GF-D8 (cell line): Measurements from ENCODE around the gene CALML4.
A peak's percentile ranks its signal among the peaks of the same experiment; 100 is the strongest.
"Not testable (repeated sequence)": the region's sequence is repeated elsewhere in the genome, so short reads cannot be mapped to it uniquely, and the experiment has no call there.

ENCODE experiments used
- DNase-seq: peaks from one replicate; lab custom pipeline; 2025; lab: John Stamatoyannopoulos, UW

The CALML4 gene

DNA sequence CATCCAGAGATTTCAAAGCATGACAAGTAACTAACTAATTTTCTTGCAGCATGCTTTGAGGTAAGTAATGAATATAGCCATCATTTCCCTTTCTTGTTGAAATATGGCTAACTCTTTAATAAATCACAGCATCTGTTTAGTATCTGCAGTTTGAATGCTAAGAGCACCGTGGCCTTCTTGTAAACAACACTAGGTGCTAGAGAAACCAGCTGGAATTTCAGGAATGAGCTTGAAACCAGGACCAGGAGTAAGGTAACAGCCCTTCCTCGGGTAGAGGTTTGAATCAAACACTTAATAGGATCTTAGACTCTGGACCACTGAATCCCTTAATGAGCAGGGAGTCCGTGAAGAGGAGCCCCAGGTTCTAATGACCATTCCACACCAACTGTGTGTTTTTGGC lies 13.6 kb downstream of the CALML4 start:
- no peak for DNase-seq

- DNase-seq = no peak
Observed at GRCh38 chr15:68190048-68190447, 15.1 kb downstream of the CALML4 start.

DNA sequence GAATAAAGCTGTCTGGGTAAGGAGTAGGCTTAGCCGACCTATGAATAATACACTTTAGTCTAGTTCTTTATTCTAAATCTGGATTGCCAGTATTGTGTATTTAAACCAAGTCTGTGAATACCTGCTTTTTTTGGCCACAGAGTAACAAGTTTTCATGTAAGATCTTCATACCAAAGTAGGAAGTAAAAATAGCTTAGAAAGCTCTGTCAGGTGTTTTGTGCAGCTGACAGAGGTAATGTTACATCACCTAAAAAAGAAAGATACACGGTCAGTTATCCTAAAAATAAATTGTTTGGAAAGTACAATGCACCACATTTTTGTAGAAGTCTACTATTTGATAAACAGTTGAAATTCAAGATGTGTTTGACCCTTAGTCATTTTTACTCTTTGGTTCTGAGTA lies 16.5 kb downstream of the CALML4 start:
- DNase-seq = no peak

DNA sequence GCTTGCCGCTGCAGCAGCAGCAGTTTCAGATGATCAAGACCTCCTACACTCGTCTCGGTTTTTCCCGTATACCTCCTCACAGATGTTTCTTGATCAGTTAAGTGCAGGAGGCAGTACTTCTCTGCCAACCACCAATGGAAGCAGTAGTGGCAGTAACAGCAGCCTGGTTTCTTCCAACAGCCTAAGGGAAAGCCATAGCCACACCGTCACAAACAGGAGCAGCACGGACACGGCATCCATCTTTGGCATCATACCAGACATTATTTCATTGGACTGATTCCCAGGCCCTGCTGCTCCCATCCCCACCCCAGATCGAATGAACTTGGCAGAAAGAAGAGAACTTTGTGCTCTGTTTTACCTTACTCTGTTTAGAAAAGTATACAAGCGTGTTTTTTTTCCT lies 17.6 kb downstream of the CALML4 start:
- DNase-seq = no peak

DNA sequence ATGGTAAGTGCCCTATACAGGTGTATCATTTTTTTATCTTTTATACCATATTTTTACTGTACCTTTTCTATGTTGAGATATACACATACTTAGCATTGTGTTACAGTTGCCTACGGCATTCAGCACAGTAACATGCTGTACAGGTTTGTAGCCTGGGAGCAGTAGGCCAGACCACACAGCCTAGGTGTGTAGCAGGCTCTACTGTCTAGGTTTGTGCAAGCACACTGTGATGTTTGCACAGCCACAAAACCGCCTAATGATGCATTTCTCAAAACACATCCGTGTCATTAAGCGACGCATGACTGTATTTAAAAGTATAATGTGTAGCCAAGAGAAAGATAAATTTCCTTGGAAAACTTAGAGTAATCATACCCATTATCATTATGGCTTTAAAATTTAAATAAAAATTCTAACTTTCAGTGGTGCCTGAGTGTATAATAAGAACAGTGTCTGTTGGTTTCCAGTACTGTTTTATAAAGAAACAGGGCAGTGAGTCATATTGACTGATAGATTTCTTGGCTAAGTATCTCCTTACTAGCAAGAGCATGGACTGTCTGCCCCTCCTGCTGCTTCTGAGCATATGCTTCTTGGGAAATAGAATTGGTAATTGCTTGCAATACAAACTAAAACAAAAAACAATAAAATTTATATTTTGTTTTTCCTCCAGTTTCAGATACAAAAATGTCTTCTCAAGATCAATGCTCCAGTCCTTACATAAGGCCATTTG lies 18.3 kb downstream of the CALML4 start:
- no peak for DNase-seq

GRCh38 chr15:68184616-68185480 lies 20.3 kb downstream of the CALML4 start:
- DNase-seq = no peak

- DNase-seq = no peak
Observed at GRCh38 chr15:68183616-68184315, 21.4 kb downstream of the CALML4 start.

DNA sequence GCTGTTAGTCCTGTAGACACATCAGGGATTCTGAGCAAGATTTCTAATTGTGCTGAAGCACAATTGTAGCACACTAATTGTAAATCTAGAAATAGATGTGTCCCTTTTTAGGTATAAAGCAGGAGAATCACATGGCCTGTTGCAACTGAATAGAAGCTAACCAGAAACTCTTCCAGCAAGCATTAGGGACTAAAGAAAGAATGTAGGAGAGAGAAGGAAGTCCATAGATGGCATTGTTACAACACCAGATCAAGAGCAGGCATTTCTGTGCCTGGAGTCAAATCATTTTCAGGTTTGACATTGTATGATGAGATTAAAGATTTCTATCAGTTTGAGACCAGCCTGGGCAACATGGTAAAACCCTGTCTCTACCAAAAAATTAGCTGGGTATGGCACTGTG lies 27.4 kb downstream of the CALML4 start:
- DNase-seq = no peak

- DNase-seq = no peak
Observed at GRCh38 chr15:68176601-68177000, 28.5 kb downstream of the CALML4 start.

- peak; percentile 37 for DNase-seq
Observed at GRCh38 chr15:68175526-68175925, 29.6 kb downstream of the CALML4 start.

- no peak for DNase-seq
Observed at GRCh38 chr15:68173119-68173518, 32.0 kb downstream of the CALML4 start.

GRCh38 chr15:68172037-68172436 lies 33.1 kb downstream of the CALML4 start:
- DNase-seq = not testable (repeated sequence)

DNA sequence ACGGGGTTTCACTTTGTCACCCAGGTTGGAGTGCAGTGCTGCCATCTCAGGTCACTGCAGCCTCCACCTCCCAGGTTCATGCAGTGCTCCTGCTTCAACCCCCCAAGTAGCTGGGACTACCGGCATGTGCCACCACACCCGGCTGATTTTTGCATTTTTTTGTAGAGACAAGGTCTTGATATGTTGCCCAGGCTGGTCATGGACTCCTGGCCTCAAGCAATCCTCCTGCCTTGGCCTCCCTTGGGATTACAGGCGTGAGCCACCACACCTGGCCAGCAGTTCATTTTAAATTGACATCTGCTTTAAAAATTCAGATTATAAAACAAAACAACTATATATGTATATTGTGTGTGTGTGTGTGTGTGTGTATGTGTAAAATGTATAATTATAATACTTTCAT lies 38.3 kb downstream of the CALML4 start:
- no peak for DNase-seq

DNA sequence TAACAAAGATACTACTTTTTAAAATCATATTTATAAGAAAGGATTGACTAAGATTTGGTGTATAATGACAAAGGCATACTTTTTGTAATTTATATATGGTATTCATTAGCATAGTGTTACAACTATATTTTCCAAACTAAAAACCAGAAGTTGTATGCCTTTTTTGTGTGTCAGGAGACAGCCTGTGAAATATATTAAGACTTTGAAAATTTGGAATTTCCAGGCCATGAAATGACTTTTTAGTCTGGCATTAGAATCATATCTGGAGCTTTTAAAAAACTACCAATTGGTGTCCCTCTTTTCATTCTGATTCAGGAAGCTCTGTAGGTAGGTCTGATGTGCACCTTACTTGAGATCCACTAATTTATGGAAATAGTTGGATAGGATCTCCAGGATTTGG lies 41.9 kb downstream of the CALML4 start:
- DNase-seq = no peak

GRCh38 chr15:68158046-68158628 lies 47.0 kb downstream of the CALML4 start:
- no peak for DNase-seq

DNA sequence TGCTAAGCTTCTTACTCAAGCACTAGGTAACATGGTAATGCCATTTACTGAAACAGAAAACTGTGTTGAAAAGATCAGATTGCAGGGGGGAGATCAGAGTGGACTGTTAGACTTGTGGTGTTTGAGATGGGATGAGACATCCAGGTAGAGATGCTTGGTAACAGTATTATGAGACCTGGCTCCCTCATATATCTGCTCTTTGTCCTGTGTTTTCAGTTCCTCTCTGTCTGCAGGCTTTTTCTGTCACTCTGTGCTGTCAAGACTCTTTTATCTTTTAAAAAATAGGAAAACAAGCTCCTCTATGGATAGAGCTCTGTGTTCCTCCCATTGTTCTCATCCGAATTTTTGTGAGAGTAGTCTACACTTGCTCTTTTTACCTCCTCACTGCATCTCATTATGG lies 48.1 kb downstream of the CALML4 start:
- DNase-seq = no peak

- no peak for DNase-seq
Observed at GRCh38 chr15:68154923-68155559, 50.1 kb downstream of the CALML4 start.

DNA sequence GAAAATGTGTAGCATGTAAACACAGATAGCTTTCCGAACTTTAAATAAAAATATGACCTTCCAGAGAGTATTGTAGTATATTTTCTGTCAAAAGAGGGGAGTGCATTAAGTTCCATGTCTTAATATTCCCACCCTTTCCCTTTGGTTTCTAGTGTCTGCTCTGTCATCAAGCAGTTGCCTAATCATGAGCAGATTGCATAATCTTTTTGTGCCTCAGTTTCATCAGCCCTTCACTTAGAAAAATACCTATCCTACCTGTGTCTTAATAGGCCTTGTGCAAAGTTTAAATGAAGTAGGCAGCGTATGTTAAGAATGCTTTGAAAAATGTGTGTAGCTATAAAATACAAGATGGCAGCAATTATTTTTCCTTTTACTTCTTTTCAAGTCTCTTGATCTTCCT lies 52.8 kb downstream of the CALML4 start:
- DNase-seq = no peak

GRCh38 chr15:68151277-68151676 lies 53.9 kb downstream of the CALML4 start:
- DNase-seq = no peak

GRCh38 chr15:68150187-68150586 lies 54.9 kb downstream of the CALML4 start:
- DNase-seq = no peak

DNA sequence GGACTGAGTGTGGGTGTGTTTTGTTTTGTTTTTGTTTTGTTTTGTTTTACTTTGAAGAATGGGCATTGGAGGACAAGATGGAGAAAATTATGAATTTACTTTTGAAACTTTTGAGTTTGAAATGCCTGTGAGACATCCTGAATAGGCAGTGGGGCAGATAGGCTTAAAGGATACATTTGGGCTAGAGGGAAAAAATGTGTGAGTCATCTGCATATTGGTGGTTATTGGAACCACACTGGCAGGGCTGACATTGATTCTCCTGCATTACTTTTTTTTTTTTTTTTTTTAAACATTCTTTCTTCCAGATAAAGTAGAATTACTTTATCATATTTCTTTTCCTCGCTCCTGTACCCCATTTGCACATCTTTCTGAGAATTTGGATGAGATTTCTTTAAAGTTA lies 56.1 kb downstream of the CALML4 start:
- no peak for DNase-seq

DNA sequence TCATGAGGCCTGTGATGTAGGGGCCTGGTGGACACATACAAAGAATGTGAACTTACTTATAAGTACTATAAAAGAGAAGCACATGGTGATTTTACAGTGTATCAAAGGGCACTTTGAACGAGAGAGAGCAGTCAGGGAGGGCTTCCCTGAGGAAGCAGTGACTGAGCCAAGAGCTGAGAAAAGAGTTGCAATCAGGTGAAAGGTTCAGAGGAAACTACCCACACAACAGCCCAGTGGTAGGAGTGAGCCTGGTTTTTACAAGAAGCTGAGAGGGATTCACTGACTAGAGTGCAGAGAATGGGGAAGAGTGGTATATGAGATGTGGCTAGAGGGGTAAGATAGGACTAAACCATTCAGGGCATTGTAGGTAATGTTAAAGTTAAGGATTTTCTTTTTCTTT lies 57.1 kb downstream of the CALML4 start:
- DNase-seq = no peak
